ENCODE data around the gene NID2. TPM values are rescaled to one million over a fixed set of nuclear protein-coding genes. Genes with fewer than 3 reads are reported as not detected.

Gene NID2
- total and polyA plus RNA-seq, 10 of the 15 experiments (the other 5 are each of a cell fraction or from before 2014, with no cell fraction given), result 0.04 to 0.49 (median 0.23) TPM; not detected in 3

GRCh38 chr14:52002542-52002941, 66.3 kb downstream of the NID2 start:
- Histone ChIP-seq H2AFZ (ENCODE audit: control insufficient read depth, low read depth, low read length) (no peak overlapping the region), H3K27ac (ENCODE audit: control insufficient read depth, insufficient read depth) (no peak overlapping the region), H4K20me1 (ENCODE audit: control insufficient read depth, insufficient read depth) (no peaks in the 10 kb centered on the region; the same call in 1 of the 2 replicates), H3K9ac (ENCODE audit: control insufficient read depth, insufficient read depth, low read length) (no peak overlapping the region), H3K9me3 (replicated peaks; ENCODE audit: control insufficient read depth, insufficient read depth, low read length) (no peaks in the 10 kb centered on the region), H3K36me3 (ENCODE audit: control insufficient read depth in 2 of 2, insufficient read depth in 2 of 2, low read length in 1 of 2) (peaks cover 8 to 40% of the 10 kb centered on the region in 2 experiments), H3K4me1 (ENCODE audit: control insufficient read depth, insufficient read depth, low read length) (no peaks in the 10 kb centered on the region), H3K79me2 (ENCODE audit: control insufficient read depth, insufficient read depth, low read length) (no peaks in the 10 kb centered on the region; the same call in none of the 2 replicates), H3K27me3 (replicated peaks in 1 of 2; ENCODE audit: control insufficient read depth in 2 of 2, insufficient read depth in 2 of 2, low read length in 1 of 2) (no peaks in the 10 kb centered on the region), H3K4me3 (no peak overlapping the region), H3K4me2 (ENCODE audit: control insufficient read depth, insufficient read depth) (no peak overlapping the region)
- TF ChIP-seq FOXK2 (IDR thresholded peaks at IDR 0.05) (no peak), NR2F1 (conservative IDR thresholded peaks at IDR 0.05) (no peak), PAX5 (IDR thresholded peaks at IDR 0.05; ENCODE audit: borderline replicate concordance, low read depth, low read length) (no peak), IRF4 (IDR thresholded peaks at IDR 0.05; ENCODE audit: low read depth, low read length) (no peak), STAT3 (IDR thresholded peaks at IDR 0.05; ENCODE audit: low read depth, low read length) (no peak), IRF3 (IDR thresholded peaks at IDR 0.05) (no peak), RAD51 (IDR thresholded peaks at IDR 0.05) (no peak), RB1 (IDR thresholded peaks at IDR 0.05; ENCODE audit: borderline replicate concordance) (no peak), BRCA1 (IDR thresholded peaks at IDR 0.05; ENCODE audit: low read depth, low read length) (no peak), IKZF2 (IDR thresholded peaks at IDR 0.05) (no peak), LARP7 (IDR thresholded peaks at IDR 0.05) (no peak), GATAD2B (conservative IDR thresholded peaks at IDR 0.05; ENCODE audit: low read depth) (no peak), ZNF592 (IDR thresholded peaks at IDR 0.05) (no peak), POLR2AphosphoS5 (IDR thresholded peaks at IDR 0.05; ENCODE audit: low read length) (no peak), RELB (IDR thresholded peaks at IDR 0.05; ENCODE audit: low read depth) (no peak)
- 98% methylated on average over 4 of the region's 4 CpGs for WGBS (ENCODE audit: insufficient coverage, insufficient replicate concordance, low lambda C conversion rate, missing lambda C conversion rate)
- in situ Hi-C loops (cut with MboI) (no loop called here), intact Hi-C loops (cut with micrococcal nuclease; ENCODE audit: unreplicated experiment) (no loop called here)
- DNase-seq (ENCODE audit: low read depth, low spot score) (no peak), ATAC-seq (no peak), FAIRE-seq (no peak)
- no TSS peak for BruUV-seq (replicated peaks)
- ChIA-PET CTCF (interaction anchor here (1.1 to 2.1 kb wide), 3 partner anchors 7 to 24 kb away, joined by 3 to 12 read pairs (median 3); no protein-coding TSS in a partner anchor), SMC1A (ENCODE audit: uncharacterized antibody, unreplicated experiment) (no interaction called here), RAD21 (ENCODE audit: unreplicated experiment) (no interaction called here), POLR2A (no interaction called here)

Data from GM12878 (cell line).